Middle frontal gyrus (tissue), 1 donor: ENCODE data around the gene CTSW.
A peak's percentile ranks its signal among the peaks of the same experiment; 100 is the strongest.
"Not testable (repeated sequence)": the region's sequence is repeated elsewhere in the genome, so short reads cannot be mapped to it uniquely, and the experiment has no call there.

Experiments used
- DNase-seq: peaks from one replicate; pipeline ENCODE4 v3.0.0-alpha.2; 2015; ENCODE audit warnings: low spot score; ENCODE audit errors: extremely low spot score

The CTSW gene

GRCh38 chr11:65879617-65880016 lies at the start of gene CTSW:
Gene CTSW, plus strand, starts transcription at chr11:65879837. Its CDS starts 18 bp downstream, at chr11:65879855.
- no peak for DNase-seq

DNA sequence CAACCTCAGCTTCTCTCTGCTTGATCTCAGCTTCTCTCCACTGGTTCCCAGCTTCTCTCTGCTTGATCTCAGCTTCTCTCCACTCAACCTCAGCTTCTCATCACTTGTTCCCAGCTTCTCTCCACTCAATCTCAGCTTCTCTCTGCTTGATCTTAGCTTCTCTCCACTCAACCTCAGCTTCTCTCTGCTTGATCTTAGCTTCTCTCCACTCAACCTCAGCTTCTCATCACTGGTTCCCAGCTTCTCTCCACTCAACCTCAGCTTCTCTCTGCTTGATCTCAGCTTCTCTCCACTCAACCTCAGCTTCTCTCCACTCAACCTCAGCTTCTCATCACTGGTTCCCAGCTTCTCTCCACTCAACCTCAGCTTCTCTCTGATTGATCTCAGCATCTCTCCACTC lies 47.4 kb upstream of the CTSW start:
- DNase-seq = not testable (repeated sequence)

GRCh38 chr11:65833297-65834030 lies 46.2 kb upstream of the CTSW start, which contains the start of gene SNX32:
Gene SNX32, plus strand, starts transcription at chr11:65833963. Its CDS starts 103 bp downstream, at chr11:65834066.
- peak; percentile 91 for DNase-seq

GRCh38 chr11:65834202-65834601 lies 45.4 kb upstream of the CTSW start:
- DNase-seq = no peak

DNA sequence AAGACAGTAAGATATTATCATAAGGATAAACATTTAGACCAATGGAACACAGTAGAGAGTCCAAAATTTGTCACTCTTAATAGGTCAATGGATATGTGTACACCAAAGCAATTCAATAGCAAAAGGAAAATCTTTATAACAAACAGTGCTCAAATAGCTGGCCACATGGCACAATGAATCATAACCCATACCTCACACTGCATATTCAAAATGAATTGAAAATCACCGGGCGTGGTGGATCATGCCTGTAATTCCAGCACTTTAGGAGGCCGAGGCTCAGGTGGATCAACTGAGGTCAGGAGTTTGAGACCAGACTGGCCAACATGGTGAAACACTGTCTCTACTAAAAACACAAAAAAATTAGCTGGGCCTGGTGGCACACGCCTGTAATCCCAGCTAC lies 37.5 kb upstream of the CTSW start:
- DNase-seq = no peak

DNA sequence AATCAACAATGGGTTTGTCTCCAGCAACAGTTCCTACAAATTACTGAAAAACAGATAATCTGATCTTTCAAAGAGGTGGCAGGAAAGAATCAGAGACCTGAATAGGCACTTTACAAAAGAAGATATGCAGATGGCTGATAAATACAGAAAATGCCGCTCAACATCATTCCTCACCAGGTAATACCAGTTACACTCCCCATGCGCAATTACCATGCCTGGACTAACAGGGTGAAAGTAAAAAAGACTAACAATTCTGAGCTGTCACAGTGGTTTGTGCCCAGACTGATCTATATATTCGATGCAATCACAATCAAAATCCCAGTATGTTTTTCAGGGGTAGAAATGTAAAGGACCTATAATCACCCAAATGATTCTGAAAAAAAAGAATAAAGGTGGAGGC lies 35.8 kb upstream of the CTSW start:
- no peak for DNase-seq

GRCh38 chr11:65844231-65844872 lies 35.3 kb upstream of the CTSW start:
- no peak for DNase-seq

DNA sequence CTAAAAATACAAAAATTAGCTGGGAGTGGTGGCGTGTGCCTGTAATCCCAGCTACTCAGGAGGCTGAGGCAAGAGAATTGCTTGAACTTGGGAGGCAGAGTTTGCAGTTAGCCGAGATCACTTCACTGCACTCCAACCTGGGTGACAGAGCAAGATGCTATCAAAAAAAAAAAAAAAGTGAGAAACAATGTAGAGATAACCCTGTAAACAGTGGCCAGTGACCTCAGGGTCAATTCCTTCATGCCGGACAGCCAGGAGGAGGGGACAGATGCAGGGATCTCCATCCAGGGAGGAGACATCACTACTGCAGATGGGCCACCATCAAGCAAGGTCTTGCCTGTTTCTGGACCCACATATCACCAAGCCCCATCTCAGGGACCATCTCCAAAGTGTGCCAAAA lies 31.9 kb upstream of the CTSW start:
- DNase-seq = no peak

- not testable (repeated sequence) for DNase-seq
These were observed 30.9 kb upstream of the CTSW start for GRCh38 chr11:65848693-65849092.

GRCh38 chr11:65849366-65849765 lies 30.3 kb upstream of the CTSW start:
- DNase-seq = no peak

GRCh38 chr11:65849771-65850216 lies 29.8 kb upstream of the CTSW start:
- DNase-seq = no peak

- DNase-seq = no peak
These were observed 29.2 kb upstream of the CTSW start for GRCh38 chr11:65850217-65851082.

GRCh38 chr11:65851083-65851579 lies 28.5 kb upstream of the CTSW start:
- DNase-seq = no peak

DNA sequence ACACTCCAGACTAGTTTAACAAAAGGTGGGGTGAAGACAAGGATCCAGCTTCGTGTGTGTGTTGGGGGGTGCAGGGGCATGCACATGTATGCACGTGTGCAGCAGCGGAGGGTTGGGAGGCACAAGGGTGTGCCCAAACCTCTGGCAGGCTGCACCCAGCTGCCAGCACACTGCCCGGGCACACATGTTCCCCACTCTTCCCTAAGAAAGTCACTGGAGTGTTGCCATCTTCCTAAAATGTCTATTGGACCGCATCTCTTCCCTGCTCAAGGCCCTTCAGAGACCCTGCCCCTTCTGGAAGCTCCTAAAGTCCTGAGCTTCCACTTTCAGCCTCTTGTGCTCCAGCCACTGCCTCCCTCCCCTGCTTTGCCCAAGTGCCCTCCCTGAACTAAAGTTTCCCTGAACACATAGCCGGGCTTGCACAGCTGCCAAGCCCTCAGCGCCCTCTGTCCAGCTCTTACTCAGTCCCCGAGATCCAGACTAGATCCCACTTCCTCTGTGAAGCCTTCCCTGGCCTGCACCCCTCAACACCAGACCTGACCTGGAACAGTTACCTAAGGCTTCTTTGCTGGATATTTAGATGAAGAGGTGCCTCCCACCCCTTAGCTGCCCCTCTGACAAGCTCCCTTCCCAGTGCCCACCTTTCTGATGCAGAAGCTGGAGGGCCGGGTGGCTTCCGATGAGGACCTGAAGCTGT lies 27.7 kb upstream of the CTSW start:
- no peak for DNase-seq

DNA sequence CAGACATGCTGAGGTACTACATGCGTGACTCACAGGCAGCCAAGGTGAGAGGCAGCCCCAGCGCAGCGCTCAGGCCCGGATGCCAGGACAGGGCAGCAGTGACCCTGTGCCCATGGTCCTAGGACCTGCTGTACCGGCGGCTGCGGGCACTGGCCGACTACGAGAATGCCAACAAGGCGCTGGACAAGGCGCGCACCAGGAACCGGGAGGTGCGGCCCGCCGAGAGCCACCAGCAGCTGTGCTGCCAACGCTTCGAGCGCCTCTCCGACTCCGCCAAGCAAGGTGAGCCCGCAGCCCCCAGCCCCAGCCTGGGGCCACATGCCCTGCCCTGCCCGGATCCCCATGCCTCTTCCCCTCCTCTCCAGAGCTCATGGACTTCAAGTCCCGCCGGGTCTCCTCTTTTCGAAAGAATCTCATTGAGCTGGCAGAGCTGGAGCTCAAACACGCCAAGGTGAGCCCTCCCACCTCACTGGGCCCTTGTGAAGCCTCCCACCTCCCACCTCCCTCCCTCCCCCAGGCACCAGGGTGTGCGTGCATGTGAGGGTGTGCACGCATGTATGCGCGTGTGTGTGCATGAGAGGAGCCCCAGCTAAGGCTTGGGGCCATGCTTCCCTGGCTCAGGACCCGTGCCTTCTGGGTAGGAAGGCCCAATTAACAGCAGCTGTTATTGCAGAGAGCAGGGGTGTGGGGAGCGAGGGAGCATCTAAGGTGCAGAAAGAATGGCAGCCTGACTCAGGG lies 27.0 kb upstream of the CTSW start:
- no peak for DNase-seq

- no peak for DNase-seq
These were observed 26.2 kb upstream of the CTSW start for GRCh38 chr11:65853246-65853979.

DNA sequence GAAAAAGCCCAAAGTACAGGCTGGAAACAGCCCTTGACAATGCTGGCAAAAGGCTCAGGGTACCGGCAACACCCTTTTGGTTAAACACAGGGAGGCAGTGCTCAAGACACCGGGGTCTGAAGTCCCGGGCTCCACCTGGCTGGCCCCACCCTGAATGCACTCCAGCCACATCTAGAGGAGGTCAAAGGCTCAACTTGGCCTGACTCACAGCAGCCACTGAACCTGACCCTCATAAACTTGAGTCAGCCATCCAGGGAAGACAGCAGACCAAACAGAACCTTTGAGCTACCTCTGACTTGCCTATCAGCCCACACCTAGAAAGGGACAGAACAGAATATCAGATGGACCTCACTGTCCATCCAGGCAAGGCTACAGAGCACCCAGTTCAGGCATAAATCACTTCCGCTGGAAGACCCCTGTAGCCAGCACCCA lies 25.5 kb upstream of the CTSW start:
- DNase-seq = no peak

GRCh38 chr11:65854852-65855837 lies 24.5 kb upstream of the CTSW start:
- no peak for DNase-seq
